Activated effector memory CD4-positive, alpha-beta T cell treated with Interleukin-2 at 50 U/mL for 16 hours (primary cell): ENCODE data around the gene CNBD2.
"Not testable (repeated sequence)": the region's sequence is repeated elsewhere in the genome, so short reads cannot be mapped to it uniquely, and the experiment has no call there.

Source experiments
- DNase-seq: peaks from one replicate; pipeline ENCODE4 v3.0.0-alpha.2; 2020

CNBD2 gene

DNA sequence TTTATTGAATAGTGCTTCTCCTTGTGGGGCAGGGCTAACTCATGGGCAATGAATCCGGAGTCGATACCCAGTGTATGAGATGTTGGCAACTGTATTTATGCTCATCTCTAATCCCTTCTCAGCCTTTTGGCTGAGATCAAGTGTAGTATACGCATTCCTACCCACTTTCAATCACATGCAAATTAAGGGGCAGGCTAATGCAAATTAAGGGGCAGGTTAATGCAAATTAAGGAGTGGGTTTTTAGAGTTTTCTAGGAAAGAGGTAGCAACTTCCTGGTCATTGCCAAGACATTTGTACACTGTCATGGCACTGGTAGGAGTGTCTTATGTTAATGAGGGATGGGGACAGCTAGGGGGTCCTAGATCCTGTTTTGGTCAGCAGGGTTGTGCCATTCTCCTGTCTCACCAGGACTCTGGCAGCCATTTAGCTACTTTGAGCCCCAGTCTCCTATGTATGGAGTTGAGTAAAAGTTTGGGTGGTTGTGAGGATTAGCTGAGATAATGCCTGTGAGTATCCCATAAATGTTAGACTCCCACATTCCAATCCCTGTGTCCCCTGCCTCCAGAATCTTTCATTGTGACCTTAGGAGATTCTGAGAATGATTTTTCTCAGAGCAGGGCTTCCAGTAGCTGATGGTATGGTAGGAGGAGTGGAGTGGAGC lies at the start of gene CNBD2:
TSS of gene CNBD2 (plus strand) at position 612 of the 662 bp plus-strand sequence. CDS start 173 bp downstream, outside the sequence.
- DNase-seq = no peak

DNA sequence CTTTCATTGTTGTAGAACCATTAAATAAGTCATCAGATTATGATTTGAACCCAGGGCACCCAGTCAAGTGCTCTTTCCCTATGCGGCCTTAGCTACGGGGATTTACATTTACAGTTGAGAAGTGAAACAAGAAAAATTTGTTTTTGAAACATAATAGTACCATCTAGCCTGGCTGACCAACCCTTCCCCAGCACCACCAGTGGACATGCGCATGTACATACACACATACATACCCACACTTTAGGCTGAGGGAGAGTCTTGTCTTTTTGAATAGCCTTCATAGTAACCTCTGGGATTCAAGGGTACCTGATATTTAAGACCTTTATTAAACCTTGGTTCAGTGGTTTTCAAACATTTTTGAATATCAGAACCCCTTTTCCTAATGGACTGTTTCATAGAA lies 47.9 kb upstream of the CNBD2 start:
- no peak for DNase-seq

GRCh38 chr20:35929301-35929700 lies 39.1 kb upstream of the CNBD2 start:
- DNase-seq = no peak

DNA sequence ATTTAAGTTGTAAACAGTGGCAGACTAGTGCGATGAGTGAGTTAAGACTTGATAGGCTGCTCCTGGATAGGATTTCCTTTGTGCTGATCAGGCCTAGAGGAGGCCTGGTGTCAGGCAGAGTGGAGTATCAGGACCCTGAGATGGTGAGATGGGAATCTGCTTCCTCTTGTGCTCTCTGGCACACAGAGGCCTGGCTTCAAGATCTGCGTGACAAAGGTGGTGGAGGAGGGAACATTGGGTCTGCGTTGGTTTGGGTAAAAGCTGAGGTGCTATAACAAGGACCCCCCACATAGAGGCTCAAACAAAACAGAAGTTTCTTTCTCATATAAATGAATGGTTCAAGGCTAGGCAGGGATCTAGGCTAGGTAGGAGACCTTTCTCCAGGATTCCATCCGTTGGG lies 34.3 kb upstream of the CNBD2 start:
- DNase-seq = no peak

- DNase-seq = no peak
These were observed 29.1 kb upstream of the CNBD2 start for GRCh38 chr20:35939264-35939663.

DNA sequence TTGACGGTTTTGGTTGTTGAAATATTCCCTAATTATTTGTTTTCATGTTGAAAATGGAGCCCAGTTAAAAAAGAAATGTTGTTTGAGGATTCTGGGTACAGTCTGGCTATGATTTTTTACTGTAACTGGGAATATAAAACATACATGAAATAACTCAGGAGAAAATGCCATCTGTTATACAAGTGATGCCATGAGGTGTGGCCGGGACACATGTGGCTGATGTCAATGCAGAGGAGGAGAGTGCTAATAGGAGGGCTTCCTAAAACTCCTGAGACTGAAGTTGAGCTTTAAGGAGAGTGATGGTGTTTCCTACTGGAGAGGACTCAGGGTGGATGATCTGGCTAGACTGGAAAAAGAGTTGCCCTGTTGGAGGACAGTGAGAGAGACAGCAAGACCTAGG lies 26.8 kb upstream of the CNBD2 start:
- DNase-seq = no peak

DNA sequence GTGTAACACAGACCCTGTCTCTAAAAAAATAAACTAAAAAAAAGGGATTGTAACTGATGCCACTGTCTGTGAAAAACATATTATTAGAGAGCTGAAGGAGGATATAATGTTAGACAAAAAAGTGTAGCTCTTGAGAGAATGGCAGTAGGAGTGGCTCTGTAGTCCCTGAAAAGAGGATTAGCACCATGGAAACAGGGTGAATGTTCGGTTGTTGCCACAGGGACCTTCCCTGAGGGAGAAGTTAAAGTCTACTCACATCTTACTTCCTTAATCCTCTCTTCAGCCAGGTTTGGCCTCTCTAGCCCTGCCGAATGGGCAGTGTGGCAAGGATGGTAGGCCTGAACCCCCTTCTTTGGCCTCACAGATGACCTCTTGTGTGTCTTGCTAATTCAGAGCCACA lies 26.1 kb upstream of the CNBD2 start:
- no peak for DNase-seq

GRCh38 chr20:35947489-35947888 lies 20.9 kb upstream of the CNBD2 start:
- no peak for DNase-seq

DNA sequence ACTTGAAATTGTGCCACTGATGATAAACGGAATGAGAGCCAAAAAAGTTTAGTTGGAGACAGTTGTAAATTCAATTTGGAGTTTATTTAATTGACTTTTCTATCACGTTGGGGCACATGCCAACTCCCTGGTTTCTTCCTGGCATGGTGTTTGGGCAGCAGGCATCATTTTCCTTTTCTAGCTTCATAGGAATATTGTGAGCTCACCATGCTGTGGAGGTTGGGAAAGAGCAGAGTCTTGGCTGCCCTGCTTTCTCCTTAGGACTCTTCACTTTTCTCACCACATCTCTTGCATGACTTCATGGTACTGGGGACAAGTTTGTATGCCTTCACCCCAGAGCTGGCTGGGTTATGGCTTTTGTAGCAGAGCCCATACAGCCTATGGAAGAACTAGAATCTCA lies 20.5 kb upstream of the CNBD2 start:
- no peak for DNase-seq

GRCh38 chr20:35950093-35950492 lies 18.3 kb upstream of the CNBD2 start:
- no peak for DNase-seq

DNA sequence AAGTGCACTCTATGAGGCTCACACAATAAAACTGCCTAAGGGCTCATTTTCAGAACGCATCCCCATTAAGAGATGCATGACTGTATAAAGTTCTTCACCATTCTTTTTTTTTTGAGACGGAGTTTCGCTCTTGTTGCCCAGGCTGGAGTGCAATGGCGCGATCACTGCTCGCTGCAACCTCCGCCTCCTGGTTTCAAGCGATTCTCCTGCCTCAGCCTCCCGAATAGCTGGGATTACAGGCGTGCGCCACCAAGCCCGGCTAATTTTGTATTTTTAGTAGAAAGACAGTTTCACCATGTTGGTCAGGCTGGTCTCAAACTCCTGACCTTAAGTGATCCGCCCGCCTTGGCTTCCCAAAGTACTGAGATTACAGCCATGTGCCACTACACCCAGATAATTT lies 16.3 kb upstream of the CNBD2 start:
- not testable (repeated sequence) for DNase-seq

DNA sequence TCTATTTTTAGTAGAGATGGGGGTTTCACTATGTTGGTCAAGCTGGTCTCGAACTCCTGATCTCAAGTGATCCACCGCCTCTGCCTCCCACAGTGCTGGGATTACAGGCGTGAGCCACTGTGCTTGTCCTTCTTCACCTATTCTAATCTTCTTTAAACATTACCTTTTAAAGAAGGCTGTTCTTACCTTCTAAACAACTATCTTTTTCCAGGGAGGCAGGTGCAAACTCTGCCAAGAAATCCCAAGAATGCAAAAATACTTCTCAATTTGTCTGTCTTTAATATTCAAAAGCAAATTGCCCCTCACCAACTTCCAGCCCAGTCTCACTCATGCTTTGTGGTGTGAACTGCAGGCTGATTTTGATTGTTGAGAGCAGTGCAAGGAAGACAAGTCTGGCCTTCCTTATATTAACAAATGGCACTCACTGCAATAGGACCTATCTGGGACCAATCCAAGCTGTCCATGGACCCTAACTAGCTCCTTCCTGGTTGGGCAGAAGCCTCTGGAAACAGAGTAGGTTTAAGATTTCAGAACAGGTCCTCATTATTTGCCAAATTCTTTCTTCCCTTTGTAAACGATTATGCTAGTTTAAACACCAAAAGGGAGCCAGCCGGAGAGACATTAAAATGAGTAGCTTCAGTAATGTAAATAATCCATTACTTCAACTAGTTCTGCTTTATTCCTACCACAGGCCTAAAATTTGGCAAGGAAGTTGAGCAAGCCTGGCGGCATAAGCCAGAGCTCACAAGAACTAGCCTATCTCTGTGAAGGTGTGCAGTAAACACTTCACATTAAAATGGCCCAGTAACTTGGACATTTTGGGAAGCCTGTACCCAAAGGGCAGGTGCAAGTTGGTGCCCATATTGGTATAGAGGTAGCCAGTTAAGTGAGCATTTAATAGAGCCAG lies 15.7 kb upstream of the CNBD2 start:
- no peak for DNase-seq

- DNase-seq = peak; percentile 65
These were observed 14.8 kb upstream of the CNBD2 start for GRCh38 chr20:35953387-35954199.

- DNase-seq = peak; percentile 96
These were observed 14.0 kb upstream of the CNBD2 start, which contains the start of gene SCAND1 for GRCh38 chr20:35954200-35954906. SCAND1 (minus strand) TSS chr20:35954502; CDS start chr20:35954284, 218 bp downstream.

- no peak for DNase-seq
These were observed 13.5 kb upstream of the CNBD2 start for GRCh38 chr20:35954907-35955251.

- no peak for DNase-seq
These were observed 11.8 kb upstream of the CNBD2 start for GRCh38 chr20:35956616-35957015.

GRCh38 chr20:35959291-35959690 lies 9.1 kb upstream of the CNBD2 start:
- DNase-seq = not testable (repeated sequence)

DNA sequence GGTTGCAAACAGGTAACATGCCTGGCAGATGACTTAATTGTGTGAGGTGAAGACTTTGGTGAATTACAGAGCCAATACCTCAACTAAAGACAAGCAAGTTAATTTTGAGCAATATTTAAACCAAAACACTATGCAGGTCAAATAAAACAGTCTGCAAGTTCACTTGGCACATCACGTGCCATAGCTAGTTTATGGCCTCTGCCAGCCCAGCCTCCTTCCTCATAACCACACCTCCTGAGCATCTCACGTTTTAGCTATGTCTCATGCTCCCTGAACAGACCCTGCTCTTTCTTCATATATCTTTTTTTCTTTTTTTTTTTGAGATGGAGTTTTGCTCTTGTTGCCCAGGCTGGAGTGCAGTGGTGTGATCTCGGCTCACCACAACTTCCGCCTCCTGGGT lies 4.5 kb upstream of the CNBD2 start:
- DNase-seq = no peak

GRCh38 chr20:35968930-35969329 lies 540 bp downstream of the CNBD2 start:
- DNase-seq = no peak

DNA sequence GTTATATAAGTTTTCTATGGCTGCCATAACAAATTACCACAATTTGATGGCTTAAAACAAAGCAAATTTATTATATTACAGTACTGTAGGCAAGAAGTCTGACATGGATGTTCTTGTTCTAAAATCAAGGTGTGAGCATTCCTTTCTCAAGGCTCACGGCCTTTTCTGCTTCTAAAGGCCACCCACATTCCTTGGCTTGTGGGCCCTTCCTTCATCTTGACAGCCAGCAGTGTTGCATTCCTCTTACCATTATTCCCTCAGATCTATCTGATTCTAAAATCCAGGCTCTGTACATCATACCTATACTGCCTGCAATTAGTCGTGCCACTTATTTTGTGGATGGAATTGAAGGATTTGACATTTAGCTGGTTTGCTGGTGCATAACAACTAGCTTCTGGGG lies 3.6 kb downstream of the CNBD2 start:
- DNase-seq = no peak

GRCh38 chr20:35972462-35972861 lies 4.1 kb downstream of the CNBD2 start:
- DNase-seq = no peak

GRCh38 chr20:35974256-35974655 lies 5.9 kb downstream of the CNBD2 start:
- no peak for DNase-seq
